Measurements from ENCODE around the gene JMJD4. TPM values are rescaled to one million over a fixed set of nuclear protein-coding genes. Genes with fewer than 3 reads are reported as not detected.

The JMJD4 gene
- total and polyA plus RNA-seq, 8 donors = 13.4 to 18.6 (median 16.7) TPM

GRCh38 chr1:227742738-227743715 is 7.9 kb upstream of the JMJD4 start:
- Histone ChIP-seq H3K36me3 (peaks cover 0 to 3% of the 10 kb centered on the region in 2 donors), H3K4me3 (no peak overlapping the region), H3K27me3 (no peaks in the 10 kb centered on the region), H3K4me1 (no peaks in the 10 kb centered on the region), H3K27ac (no peak overlapping the region), H3K9me3 (no peaks in the 10 kb centered on the region)
- TF ChIP-seq, protein P1, sequence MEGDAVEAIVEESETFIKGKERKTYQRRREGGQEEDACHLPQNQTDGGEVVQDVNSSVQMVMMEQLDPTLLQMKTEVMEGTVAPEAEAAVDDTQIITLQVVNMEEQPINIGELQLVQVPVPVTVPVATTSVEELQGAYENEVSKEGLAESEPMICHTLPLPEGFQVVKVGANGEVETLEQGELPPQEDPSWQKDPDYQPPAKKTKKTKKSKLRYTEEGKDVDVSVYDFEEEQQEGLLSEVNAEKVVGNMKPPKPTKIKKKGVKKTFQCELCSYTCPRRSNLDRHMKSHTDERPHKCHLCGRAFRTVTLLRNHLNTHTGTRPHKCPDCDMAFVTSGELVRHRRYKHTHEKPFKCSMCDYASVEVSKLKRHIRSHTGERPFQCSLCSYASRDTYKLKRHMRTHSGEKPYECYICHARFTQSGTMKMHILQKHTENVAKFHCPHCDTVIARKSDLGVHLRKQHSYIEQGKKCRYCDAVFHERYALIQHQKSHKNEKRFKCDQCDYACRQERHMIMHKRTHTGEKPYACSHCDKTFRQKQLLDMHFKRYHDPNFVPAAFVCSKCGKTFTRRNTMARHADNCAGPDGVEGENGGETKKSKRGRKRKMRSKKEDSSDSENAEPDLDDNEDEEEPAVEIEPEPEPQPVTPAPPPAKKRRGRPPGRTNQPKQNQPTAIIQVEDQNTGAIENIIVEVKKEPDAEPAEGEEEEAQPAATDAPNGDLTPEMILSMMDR (IDR thresholded peaks at IDR 0.05) = no peak
- no peak for ATAC-seq
- intact Hi-C loops (cut with DNase I) = no loop called here
- peak in 1 of 4 donors; percentile 79 for DNase-seq

DNA sequence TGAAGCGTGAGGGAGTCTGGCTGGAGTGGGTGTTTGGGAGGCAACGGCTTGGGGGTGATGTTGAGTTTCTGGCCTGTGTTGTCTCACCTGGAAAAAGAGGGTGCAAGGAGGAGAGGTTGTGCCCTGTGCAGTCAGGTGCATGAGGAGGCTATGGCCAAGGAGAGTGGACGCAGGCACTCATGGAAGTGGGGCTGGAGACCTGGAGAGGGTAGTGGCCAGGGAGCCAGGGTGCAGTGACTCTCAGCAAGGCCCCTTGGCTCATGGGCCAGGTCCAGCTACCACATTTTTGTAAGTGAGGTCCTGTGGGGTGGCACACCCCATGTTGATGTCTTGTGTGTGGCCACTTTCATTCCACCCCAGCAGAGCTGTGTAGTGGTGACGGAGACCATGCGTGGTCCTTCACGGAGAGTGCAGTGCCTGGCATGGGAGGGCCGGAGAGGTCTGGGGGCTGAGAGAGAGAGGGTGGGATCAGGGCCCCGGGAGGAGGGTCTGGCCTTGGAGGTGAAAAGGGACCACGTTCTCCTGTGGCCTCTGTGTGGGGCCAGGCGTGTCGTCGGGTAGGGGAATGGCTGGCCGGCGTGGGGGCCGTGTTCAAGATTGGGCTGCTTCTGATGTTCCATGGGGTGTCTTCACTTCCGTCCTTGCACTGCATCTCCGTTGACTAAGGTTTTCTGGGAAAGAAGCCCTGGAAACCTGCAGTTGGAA is 6.2 kb upstream of the JMJD4 start:
- TF ChIP-seq, protein P1 (IDR thresholded peaks at IDR 0.05) = no peak
- Histone ChIP-seq H3K36me3 (no peaks in the 10 kb centered on the region), H3K9me3 (no peaks in the 10 kb centered on the region), H3K27ac (no peak overlapping the region), H3K4me1 (peaks cover 0 to 3% of the 10 kb centered on the region in 2 donors), H3K4me3 (no peak overlapping the region), H3K27me3 (no peaks in the 10 kb centered on the region)
- intact Hi-C loops (cut with DNase I) = no loop called here
- DNase-seq (no peak), ATAC-seq (no peak)

GRCh38 chr1:227740401-227740960 is 5.4 kb upstream of the JMJD4 start:
- H3K36me3 ChIP-seq = no peaks in the 10 kb centered on the region
- H3K27ac ChIP-seq = no peak overlapping the region
- no peak overlapping the region for H3K4me3 ChIP-seq
- peaks cover 0 to 9% of the 10 kb centered on the region in 2 donors for H3K4me1 ChIP-seq
- no peaks in the 10 kb centered on the region for H3K9me3 ChIP-seq
- TF ChIP-seq, protein P1 (IDR thresholded peaks at IDR 0.05) = no peak
- no peaks in the 10 kb centered on the region for H3K27me3 ChIP-seq
- ATAC-seq (no peak), DNase-seq (no peak)
- intact Hi-C loops (cut with DNase I) = no loop called here

DNA sequence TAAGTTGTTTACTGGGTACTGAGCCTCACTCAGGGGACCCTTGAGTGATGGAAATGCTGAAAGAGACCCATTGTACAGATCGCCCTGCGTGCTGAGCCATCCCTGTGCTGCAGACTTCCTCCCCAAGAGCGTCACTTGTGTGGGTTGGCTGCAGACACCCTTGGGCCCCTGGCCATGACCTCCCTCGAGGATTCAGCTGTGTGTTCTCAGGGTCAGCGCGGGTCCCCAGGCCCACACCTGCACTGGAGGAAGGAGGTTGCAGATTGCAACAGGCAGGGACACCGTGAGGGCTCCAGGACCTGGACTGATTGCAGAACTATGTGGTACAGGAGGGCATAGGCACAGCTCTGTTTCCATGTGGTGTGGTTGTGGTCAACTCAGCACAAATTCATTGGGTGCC is 4.5 kb upstream of the JMJD4 start:
- no peaks in the 10 kb centered on the region for H3K27me3 ChIP-seq
- peaks cover 0 to 11% of the 10 kb centered on the region in 2 donors for H3K4me1 ChIP-seq
- no peak overlapping the region for H3K4me3 ChIP-seq
- H3K27ac ChIP-seq = no peak overlapping the region
- TF ChIP-seq, protein P1 (IDR thresholded peaks at IDR 0.05) = no peak
- H3K9me3 ChIP-seq = no peaks in the 10 kb centered on the region
- DNase-seq (no peak), ATAC-seq (no peak)
- intact Hi-C loops (cut with DNase I) = no loop called here
- H3K36me3 ChIP-seq = no peaks in the 10 kb centered on the region

- H3K9me3 ChIP-seq = no peaks in the 10 kb centered on the region
- H3K27ac ChIP-seq = no peak overlapping the region
- intact Hi-C loops (cut with DNase I) = no loop called here
- no peak for DNase-seq
- ATAC-seq = no peak
- no peaks in the 10 kb centered on the region for H3K36me3 ChIP-seq
- no peak overlapping the region for H3K4me3 ChIP-seq
- TF ChIP-seq, protein P1 (IDR thresholded peaks at IDR 0.05) = no peak
- peaks cover 6 to 19% of the 10 kb centered on the region in 2 donors for H3K4me1 ChIP-seq
- H3K27me3 ChIP-seq = no peaks in the 10 kb centered on the region
Measured at GRCh38 chr1:227738820-227739219, 3.7 kb upstream of the JMJD4 start.
